MM.1S (cell line): ENCODE measurements around the gene KAT2B.

Experiments
- EZH2 ChIP-seq: fragments of 300-600 bp; sonication (generic); optimal IDR thresholded peaks from 2 replicates; pipeline ENCODE3; 2017; ENCODE audit warnings: low read depth, mild to moderate bottlenecking, antibody characterized with exemption, low read length, mixed read lengths
- EZH2phosphoT487 ChIP-seq: fragments of 300-600 bp; sonication (generic); IDR thresholded peaks from 2 replicates; pipeline ENCODE4 v1.6.1; 2018; ENCODE audit warnings: antibody characterized with exemption, low read length
- TF ChIP-seq, protein P1 (sequence below): fragments of 300-600 bp; sonication (generic); IDR thresholded peaks from 2 replicates; pipeline ENCODE4 v1.5.1; 2016; ENCODE audit warnings: antibody characterized with exemption, low read length, mixed read lengths

DNA sequence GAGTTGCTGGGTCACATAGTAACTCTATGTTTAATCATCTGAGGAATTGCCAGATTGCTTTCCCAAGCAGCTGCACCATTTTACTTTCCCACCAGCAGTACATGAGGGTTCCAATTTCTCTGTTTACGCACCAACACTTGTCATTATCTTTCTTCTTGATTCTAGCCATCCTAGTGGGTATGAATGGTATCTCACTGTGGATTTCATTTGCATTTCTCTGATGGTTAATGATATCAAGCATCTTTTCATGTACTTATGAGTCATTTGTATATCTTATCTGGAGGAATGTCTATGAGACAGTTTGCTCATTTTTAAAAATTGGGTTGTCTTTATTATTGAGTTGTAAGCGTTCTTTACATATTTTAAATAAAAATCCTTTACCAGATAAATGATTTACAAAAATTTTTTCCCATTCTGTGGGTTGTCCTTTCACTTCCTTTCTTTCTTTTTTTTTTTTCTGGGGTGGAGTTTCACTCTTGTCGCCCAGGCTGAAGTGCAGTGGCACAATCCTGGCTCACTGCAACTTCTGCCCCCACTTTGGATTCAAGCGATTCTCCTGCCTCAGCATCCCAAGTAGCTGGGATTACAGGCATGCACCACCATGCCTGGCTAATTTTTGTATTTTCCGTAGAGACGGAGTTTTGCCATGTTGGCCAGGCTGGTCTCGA, 154.7 kb downstream of the KAT2B start:
- TF ChIP-seq, protein P1, sequence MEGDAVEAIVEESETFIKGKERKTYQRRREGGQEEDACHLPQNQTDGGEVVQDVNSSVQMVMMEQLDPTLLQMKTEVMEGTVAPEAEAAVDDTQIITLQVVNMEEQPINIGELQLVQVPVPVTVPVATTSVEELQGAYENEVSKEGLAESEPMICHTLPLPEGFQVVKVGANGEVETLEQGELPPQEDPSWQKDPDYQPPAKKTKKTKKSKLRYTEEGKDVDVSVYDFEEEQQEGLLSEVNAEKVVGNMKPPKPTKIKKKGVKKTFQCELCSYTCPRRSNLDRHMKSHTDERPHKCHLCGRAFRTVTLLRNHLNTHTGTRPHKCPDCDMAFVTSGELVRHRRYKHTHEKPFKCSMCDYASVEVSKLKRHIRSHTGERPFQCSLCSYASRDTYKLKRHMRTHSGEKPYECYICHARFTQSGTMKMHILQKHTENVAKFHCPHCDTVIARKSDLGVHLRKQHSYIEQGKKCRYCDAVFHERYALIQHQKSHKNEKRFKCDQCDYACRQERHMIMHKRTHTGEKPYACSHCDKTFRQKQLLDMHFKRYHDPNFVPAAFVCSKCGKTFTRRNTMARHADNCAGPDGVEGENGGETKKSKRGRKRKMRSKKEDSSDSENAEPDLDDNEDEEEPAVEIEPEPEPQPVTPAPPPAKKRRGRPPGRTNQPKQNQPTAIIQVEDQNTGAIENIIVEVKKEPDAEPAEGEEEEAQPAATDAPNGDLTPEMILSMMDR, result no peak
- TF ChIP-seq EZH2 (no peak), EZH2phosphoT487 (no peak)
